Spinal cord (tissue), 10 donors: ENCODE results near the gene LSM14B. TPM values are rescaled to one million over a fixed set of nuclear protein-coding genes. Genes with fewer than 3 reads are reported as not detected.

Experiments
- DNase-seq, 6 donors: peaks; one replicate each; pipeline versions ENCODE4 v3.0.0 to v3.0.0-alpha.2; 2013 to 2015; ENCODE audit warnings: low spot score in 6 of 6, low read depth in 4 of 6
- H3K27ac ChIP-seq: one replicate; pipeline ENCODE4 v1.5.1; 2013; ENCODE audit warnings: low read depth, low read length, control low read depth
- H3K27me3 ChIP-seq: one replicate; pipeline ENCODE4 v1.6.1; 2013; ENCODE audit warnings: low read length; ENCODE audit not compliant: control insufficient read depth, insufficient read depth
- H3K36me3 ChIP-seq: one replicate; pipeline ENCODE4 v1.6.1; 2013; ENCODE audit warnings: low read length; ENCODE audit not compliant: control insufficient read depth, insufficient read depth
- H3K4me1 ChIP-seq: one replicate; pipeline ENCODE4 v1.6.1; 2013; ENCODE audit warnings: low read length; ENCODE audit not compliant: control insufficient read depth, insufficient read depth
- H3K4me3 ChIP-seq: one replicate; pipeline ENCODE4 v1.5.1; 2013; ENCODE audit warnings: low read depth, low read length, control low read depth
- H3K9me3 ChIP-seq: one replicate; pipeline ENCODE4 v1.6.1; 2013; ENCODE audit warnings: low read length; ENCODE audit not compliant: control insufficient read depth, insufficient read depth
- WGBS: methylation state at CpG from one replicate; pipeline ENCODE4 v1.1.5; 2013; ENCODE audit warnings: missing lambda C conversion rate; ENCODE audit not compliant: insufficient coverage; 5-methylcytosine and 5-hydroxymethylcytosine counted together
- polyA plus RNA-seq, 2 donors: library from polyadenylated mRNA; unstranded; fragments of 120-200 nt; gene quantifications; one replicate each; pipeline ENCODE4 v1.2.1, GENCODE V29; 2013; ENCODE audit not compliant: insufficient read length in 2 of 2
- total RNA-seq, 2 donors: library from RNA; depleted of rRNA in 1 of 2; stranded (reverse); fragments of 120-200 nt in 1 of 2; fragments of >200 nt in 1 of 2; gene quantifications; one replicate each; pipeline versions ENCODE4 v1.2.3 to v1.2.4, GENCODE V29; 2013 to 2014
- donor health status: healthy.

Gene LSM14B
- total and polyA plus RNA-seq, 4 donors = 37.5 to 94.2 (median 72.1) TPM

DNA sequence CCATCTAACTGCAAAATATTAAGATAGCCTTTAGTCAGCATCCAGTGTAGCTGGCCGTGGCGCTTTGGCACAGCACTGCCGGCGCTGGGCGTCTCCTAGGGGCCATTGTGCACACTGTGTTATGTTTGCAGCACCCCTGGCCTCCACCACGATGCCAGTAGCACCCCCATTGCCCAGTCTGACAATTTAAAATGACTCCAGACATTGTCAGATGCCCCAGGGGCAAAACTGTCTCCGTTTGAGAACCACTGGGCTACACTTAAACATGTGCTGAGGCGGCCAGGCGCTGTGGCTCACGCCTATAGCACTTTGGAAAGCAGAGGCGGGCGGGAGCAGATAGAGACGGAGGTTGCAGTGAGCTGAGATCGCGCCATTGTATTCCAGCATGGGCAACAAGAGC, 54.6 kb downstream of the LSM14B start:
- no peaks in the 10 kb centered on the region for H3K9me3 ChIP-seq
- peaks cover 9% of the 10 kb centered on the region for H3K4me1 ChIP-seq
- H3K36me3 ChIP-seq = peaks cover 74% of the 10 kb centered on the region
- no peaks in the 10 kb centered on the region for H3K27me3 ChIP-seq
- WGBS = 84% methylated on average over 12 of the region's 15 CpGs
- H3K4me3 ChIP-seq = no peak overlapping the region
- H3K27ac ChIP-seq = no peak overlapping the region
- no peak for DNase-seq

DNA sequence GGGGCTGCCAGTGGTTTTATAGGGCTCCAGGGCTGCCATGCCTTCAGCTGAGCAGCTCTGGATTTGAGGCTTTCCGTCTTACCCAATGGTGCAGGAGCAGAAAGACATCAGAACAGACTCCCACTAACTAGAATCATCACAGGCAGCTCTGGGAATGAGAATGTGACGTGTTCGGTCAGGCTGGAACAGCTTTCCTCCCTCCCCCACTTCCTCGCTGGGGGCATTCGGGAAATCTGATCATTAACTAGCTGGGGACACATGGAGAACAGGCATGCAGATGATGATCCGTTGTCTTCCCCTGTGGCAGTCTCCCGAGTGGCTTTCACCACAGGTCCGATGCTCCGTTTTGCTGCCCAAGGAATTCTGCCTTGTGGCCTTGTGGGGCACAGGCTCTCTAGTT, 55.0 kb downstream of the LSM14B start:
- H3K27me3 ChIP-seq = no peaks in the 10 kb centered on the region
- 90% methylated on average over 8 of the region's 9 CpGs for WGBS
- peaks cover 9% of the 10 kb centered on the region for H3K4me1 ChIP-seq
- no peak overlapping the region for H3K4me3 ChIP-seq
- DNase-seq = peak in 1 of 6 donors; percentile 55
- H3K36me3 ChIP-seq = peaks cover 69% of the 10 kb centered on the region
- no peak overlapping the region for H3K27ac ChIP-seq
- no peaks in the 10 kb centered on the region for H3K9me3 ChIP-seq

DNA sequence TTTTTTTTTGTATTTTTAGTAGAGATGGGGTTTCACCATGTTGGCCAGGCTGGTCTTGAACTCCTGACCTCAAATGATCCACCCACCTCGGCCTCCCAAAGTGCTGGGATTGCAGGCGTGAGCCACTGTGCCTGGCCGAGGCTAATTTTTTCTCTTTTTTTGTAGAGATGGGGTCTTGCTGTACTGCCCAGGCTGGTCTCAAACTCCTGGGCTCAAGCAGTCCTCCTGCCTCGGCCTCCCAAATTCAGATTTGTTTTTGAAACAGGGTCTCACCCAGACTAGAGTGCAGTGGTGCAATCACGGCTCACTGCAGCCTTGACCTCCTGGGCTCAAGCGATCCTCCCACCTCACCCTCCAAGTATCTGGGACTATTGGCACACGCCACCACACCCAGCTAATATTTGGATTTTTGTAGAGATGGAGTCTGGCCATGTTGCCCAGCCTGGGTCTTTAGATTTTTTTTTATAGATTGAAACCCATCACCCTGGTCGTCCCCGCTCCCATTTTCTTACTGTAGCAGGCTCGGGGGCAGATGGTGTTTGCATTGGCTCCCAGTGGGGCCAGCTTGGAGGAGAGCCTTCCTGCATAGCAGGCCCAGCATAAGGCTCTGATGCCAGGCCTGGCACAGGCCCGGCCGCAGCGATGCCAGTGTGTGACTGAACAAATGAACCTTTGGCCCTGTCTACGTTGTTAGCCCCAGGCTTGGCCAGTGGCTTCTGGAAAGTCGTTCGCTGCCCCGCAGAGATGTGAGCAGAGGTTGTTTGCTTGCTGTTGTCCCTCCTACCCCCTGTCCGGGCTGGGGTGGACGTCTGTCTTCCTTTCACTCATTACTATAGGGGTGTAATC, 56.3 kb downstream of the LSM14B start:
- 96% methylated on average over 8 of the region's 19 CpGs for WGBS
- H3K9me3 ChIP-seq = no peaks in the 10 kb centered on the region
- no peak overlapping the region for H3K4me3 ChIP-seq
- no peaks in the 10 kb centered on the region for H3K27me3 ChIP-seq
- H3K4me1 ChIP-seq = peaks cover 11% of the 10 kb centered on the region
- peaks cover 61% of the 10 kb centered on the region for H3K36me3 ChIP-seq
- H3K27ac ChIP-seq = no peak overlapping the region
- no peak for DNase-seq

DNA sequence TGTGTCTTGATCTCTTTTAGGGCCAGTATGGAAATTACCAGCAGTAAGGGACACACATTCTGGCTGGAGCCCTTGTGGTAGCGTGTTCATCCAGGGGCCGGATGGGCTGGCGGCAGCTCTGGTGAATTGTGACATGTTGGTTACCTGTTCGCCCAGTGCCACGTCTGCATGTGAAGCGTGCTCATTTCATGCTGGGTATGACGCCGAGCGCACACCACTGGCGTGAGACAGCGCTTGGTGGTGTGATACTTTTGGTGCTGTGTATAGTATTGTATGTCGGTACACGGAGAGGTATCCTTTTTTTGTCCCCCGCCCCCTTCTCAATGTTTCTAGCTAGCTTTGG, 56.9 kb downstream of the LSM14B start:
- Histone ChIP-seq H3K36me3 (peaks cover 55% of the 10 kb centered on the region), H3K27me3 (no peaks in the 10 kb centered on the region), H3K4me1 (peaks cover 17% of the 10 kb centered on the region), H3K9me3 (no peaks in the 10 kb centered on the region), H3K27ac (no peak overlapping the region), H3K4me3 (no peak overlapping the region)
- no peak for DNase-seq
- 97% methylated on average over 6 of the region's 14 CpGs for WGBS

GRCh38 chr20:62181808-62182207, 59.5 kb downstream of the LSM14B start:
- no peaks in the 10 kb centered on the region for H3K27me3 ChIP-seq
- WGBS = no CpG with 5 or more reads among the region's 2 CpGs

GRCh38 chr20:62182469-62183425, 60.5 kb downstream of the LSM14B start, which contains the start of gene MTG2:
Gene MTG2 (plus strand): TSS chr20:62183028. CDS start chr20:62193421, 10,393 bp downstream.
- Histone ChIP-seq H3K4me3 (peak within 1 kb of the TSS; percentile 83), H3K36me3 (peaks cover 20% of the 10 kb centered on the region), H3K27me3 (no peaks in the 10 kb centered on the region), H3K4me1 (peaks cover 12% of the 10 kb centered on the region), H3K9me3 (no peaks in the 10 kb centered on the region), H3K27ac (peak within 1 kb of the TSS; percentile 84)
- DNase-seq = peak; percentile 86 to 99 (median 95)
- WGBS = under 1% methylated on average over 92 of the region's 96 CpGs

More at GRCh38 chr20:62181808-62182207, 59.5 kb downstream of the LSM14B start:
- peaks cover 13% of the 10 kb centered on the region for H3K4me1 ChIP-seq
- DNase-seq = no peak
- H3K9me3 ChIP-seq = no peaks in the 10 kb centered on the region
- peaks cover 28% of the 10 kb centered on the region for H3K36me3 ChIP-seq
- H3K4me3 ChIP-seq = no peak overlapping the region
- H3K27ac ChIP-seq = no peak overlapping the region

GRCh38 chr20:62183426-62184142, 61.3 kb downstream of the LSM14B start:
- WGBS = 28% methylated on average over 21 of the region's 25 CpGs
- Histone ChIP-seq H3K36me3 (peaks cover 11% of the 10 kb centered on the region), H3K27ac (no peak overlapping the region), H3K27me3 (no peaks in the 10 kb centered on the region), H3K9me3 (no peaks in the 10 kb centered on the region), H3K4me1 (peaks cover 12% of the 10 kb centered on the region), H3K4me3 (peak overlapping the region; percentile 83)
- DNase-seq = no peak
